Kidney epithelial cell (primary cell): ENCODE data around the gene SLC6A12. TPM values are rescaled to one million over a fixed set of nuclear protein-coding genes. Genes with fewer than 3 reads are reported as not detected.

Source experiments
- DNase-seq: peaks from one replicate; pipeline ENCODE4 v3.0.0-alpha.2; 2010; ENCODE audit warnings: low read depth
- H3K27me3 ChIP-seq: 2 replicates; pipeline ENCODE4 v1.6.0; 2011; ENCODE audit warnings: low read length; ENCODE audit not compliant: control insufficient read depth, insufficient read depth
- H3K36me3 ChIP-seq: 2 replicates; pipeline ENCODE4 v1.5.1; 2011; ENCODE audit warnings: low read length; ENCODE audit not compliant: control insufficient read depth, insufficient read depth
- H3K4me3 ChIP-seq: 2 replicates; pipeline ENCODE4 v1.5.1; 2011; ENCODE audit warnings: low read depth, mild to moderate bottlenecking, control low read depth, low read length
- total RNA-seq: library from RNA; depleted of rRNA; stranded (reverse); fragments of >200 nt; gene quantifications from 2 replicates; pipeline ENCODE4 v1.2.3, GENCODE V29; 2015
- TF ChIP-seq, protein P1 (sequence below): IDR thresholded peaks from 2 replicates; pipeline ENCODE4 v1.5.1; 2011; ENCODE audit warnings: mild to moderate bottlenecking, moderate library complexity, low read length, control low read depth, inconsistent platforms; ENCODE audit not compliant: insufficient read depth, poor library complexity, severe bottlenecking

Gene SLC6A12
- total RNA-seq, 1 donor from 2014 or later, result not detected

DNA sequence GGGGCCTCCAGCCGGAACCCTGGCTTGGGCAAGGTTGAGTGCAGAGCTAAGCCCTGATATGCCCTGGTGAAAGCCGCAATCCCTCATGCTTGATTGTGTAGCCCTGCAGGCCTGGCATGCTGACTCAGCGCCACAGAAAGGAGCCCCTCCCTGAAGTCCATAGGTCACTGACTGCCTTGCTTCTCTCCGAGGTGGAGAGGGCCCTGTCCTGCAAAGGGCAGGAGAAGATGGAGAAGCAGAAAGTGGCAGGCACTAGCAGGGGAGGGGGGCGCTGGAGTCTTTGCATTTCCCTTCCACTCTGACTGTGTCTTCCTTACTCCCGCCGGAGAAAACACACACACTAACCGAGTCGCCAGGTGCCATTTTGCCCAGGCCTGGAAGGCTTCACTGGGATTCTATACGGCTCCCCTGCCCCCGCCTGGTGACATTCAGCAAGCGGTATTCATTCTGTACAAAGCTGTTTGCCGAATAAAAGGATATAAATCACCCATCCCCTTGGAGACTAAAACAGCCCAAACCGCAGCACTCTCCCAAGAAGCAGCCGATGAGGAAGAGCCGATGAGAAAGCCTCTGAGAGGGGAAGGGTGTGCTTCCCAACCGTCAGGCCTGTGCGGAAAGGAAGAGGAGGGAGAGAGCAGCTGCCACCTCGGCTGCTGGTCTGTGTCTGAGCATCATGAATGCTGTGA, 69.8 kb downstream of the SLC6A12 start:
- no peaks in the 10 kb centered on the region for H3K36me3 ChIP-seq
- H3K4me3 ChIP-seq, result no peak overlapping the region
- peak; percentile 28 for DNase-seq
- TF ChIP-seq, protein P1, sequence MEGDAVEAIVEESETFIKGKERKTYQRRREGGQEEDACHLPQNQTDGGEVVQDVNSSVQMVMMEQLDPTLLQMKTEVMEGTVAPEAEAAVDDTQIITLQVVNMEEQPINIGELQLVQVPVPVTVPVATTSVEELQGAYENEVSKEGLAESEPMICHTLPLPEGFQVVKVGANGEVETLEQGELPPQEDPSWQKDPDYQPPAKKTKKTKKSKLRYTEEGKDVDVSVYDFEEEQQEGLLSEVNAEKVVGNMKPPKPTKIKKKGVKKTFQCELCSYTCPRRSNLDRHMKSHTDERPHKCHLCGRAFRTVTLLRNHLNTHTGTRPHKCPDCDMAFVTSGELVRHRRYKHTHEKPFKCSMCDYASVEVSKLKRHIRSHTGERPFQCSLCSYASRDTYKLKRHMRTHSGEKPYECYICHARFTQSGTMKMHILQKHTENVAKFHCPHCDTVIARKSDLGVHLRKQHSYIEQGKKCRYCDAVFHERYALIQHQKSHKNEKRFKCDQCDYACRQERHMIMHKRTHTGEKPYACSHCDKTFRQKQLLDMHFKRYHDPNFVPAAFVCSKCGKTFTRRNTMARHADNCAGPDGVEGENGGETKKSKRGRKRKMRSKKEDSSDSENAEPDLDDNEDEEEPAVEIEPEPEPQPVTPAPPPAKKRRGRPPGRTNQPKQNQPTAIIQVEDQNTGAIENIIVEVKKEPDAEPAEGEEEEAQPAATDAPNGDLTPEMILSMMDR, result no peak
- H3K27me3 ChIP-seq, result peaks cover 26% of the 10 kb centered on the region

- H3K27me3 ChIP-seq, result peaks cover 41% of the 10 kb centered on the region
- DNase-seq, result no peak
- no peaks in the 10 kb centered on the region for H3K36me3 ChIP-seq
- TF ChIP-seq, protein P1, result no peak
- no peak overlapping the region for H3K4me3 ChIP-seq
These were observed 73.8 kb downstream of the SLC6A12 start for GRCh38 chr12:140162-140561.

Other genes with a start within 250 kb of the SLC6A12 start
- gene IQSEC3, start 147.4 kb downstream of the SLC6A12 start, total RNA-seq, result 1.0 and 4.0 TPM in 2 replicates
- gene SLC6A13, start 48.7 kb upstream of the SLC6A12 start, total RNA-seq, result not detected in 2 replicates
- 44.8 and 53.6 TPM in 2 replicates for gene KDM5A, start 175.2 kb upstream of the SLC6A12 start, total RNA-seq
- 10.4 and 18.5 TPM in 2 replicates for gene CCDC77, start 187.5 kb upstream of the SLC6A12 start, total RNA-seq
- gene B4GALNT3, start 245.8 kb upstream of the SLC6A12 start, total RNA-seq, result 5.1 and 6.8 TPM in 2 replicates